ENCODE results near the gene ZSWIM4. TPM values are rescaled to one million over a fixed set of nuclear protein-coding genes. Genes with fewer than 3 reads are reported as not detected.
"Not testable (repeated sequence)": the region's sequence is repeated elsewhere in the genome, so short reads cannot be mapped to it uniquely, and the experiment has no call there.

The ZSWIM4 gene
- total and polyA plus RNA-seq, 4 experiments from 2014 or later = 0.33 to 6.6 (median 4.0) TPM

DNA sequence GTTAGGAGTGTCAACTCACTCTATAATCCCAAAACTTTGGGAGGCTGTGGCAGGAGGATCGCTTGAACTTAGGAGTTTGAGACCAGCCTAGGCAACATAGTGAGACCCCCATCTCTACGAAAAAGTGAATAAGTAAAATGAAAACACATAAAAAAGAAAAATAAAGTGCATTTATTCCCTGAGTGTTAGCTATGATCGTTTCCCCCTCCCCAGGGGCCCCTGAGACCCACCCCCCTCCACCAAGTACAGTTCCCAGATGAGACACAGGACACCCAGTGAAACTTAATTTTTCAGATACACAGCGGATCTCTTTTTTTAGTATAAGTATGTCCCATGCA is 53.1 kb downstream of the ZSWIM4 start:
- Histone ChIP-seq H3K27ac (ENCODE audit: low read depth, low read length) (peak overlapping the region; percentile 99), H3K4me1 (ENCODE audit: insufficient read depth, low read length) (peaks cover 64% of the 10 kb centered on the region)
- H3K4me3 Mint-ChIP-seq = peak overlapping the region in 6 of 8 donors; percentile 29 to 68 (median 40)

DNA sequence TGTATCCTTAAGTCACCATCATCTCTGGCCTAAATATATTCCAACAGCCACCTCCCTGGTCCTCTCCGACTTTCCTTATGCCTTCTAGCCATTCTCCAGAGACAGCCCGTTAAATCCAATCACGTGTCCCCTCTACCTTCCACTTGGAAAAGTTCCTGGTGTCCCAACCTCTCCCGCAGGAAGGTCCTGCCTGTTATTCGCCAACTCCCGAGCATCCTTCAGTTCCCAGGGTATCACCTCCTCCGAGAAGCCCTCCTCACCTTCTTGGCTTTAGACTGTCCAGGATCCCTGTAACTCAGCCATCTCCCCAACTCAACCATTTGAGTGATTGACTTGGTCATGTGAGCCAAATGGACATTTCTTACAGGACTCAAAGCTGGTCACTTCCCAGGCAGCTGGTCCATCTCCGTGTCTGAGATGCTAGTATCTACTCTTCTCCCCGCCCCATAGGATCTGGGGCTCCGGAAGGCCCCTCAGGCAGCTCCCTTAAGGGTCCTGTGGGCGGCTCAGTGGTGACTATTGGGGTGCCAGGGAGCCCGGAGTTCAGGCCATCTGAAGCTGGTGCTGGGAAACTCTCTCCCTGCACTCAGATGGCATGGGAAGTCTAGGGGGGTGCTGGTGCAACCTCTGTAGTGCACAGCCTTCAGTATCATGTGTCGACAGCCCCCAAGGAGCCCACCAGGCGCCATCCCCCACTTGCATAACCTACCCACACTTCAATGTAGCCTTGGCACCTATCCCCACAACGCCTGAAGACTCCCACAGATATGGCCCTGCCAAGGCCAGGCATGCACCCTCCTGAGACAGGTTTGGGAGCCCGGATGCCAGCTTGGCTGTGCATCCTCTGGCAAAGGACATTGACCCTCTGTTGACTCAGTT is 53.8 kb downstream of the ZSWIM4 start:
- H3K27me3 Mint-ChIP-seq = peaks cover 0 to 4% of the 10 kb centered on the region in 2 donors
- peaks cover 30 to 60% (median 43%) of the 10 kb centered on the region in 4 donors for H3K4me1 Mint-ChIP-seq
- no peaks in the 10 kb centered on the region for H3K9me3 ChIP-seq (ENCODE audit: control insufficient read depth in 1 of 2, low read length in 2 of 2)
- no peaks in the 10 kb centered on the region for H3K27me3 ChIP-seq (ENCODE audit: insufficient read depth, low read length)
- peak overlapping the region; percentile 38 for H3K27ac ChIP-seq (ENCODE audit: low read depth, low read length)
- ChIA-PET POLR2A (ENCODE audit: partially characterized antibody) (interaction anchor here (0.7 to 7.9 kb wide), 7 partner anchors 8 to 84 kb away, joined by 3 to 204 read pairs (median 7); partner anchors contain the start of genes C19orf53 and MRI1), CTCF (ENCODE audit: partially characterized antibody) (interaction anchor here (1.2 to 6.2 kb wide), 8 partner anchors 10 to 74 kb away, joined by 3 to 46 read pairs (median 8); partner anchors contain the start of gene C19orf53)
- DNase-seq = no peak
- peaks cover 57% of the 10 kb centered on the region for H3K4me1 ChIP-seq (ENCODE audit: insufficient read depth, low read length)
- peaks cover 0 to 5% (median 0%) of the 10 kb centered on the region in 8 donors for H3K9me3 Mint-ChIP-seq
- no peaks in the 10 kb centered on the region for H3K36me3 ChIP-seq (ENCODE audit: insufficient read depth, low read length)
- H3K36me3 Mint-ChIP-seq = peaks cover 0 to 10% of the 10 kb centered on the region in 2 donors
- peak overlapping the region; percentile 93 to 100 (median 98) for H3K27ac Mint-ChIP-seq
- intact Hi-C loops (cut with micrococcal nuclease) = loop anchor here (5.0 to 10.0 kb wide), 3 partner anchors 676 to 1057 kb away; partner anchors contain the start of genes IER2, JUNB, STX10 and TECR
- H3K4me3 ChIP-seq (ENCODE audit: low read length in 2 of 2) = no peak overlapping the region
- H3K4me3 Mint-ChIP-seq = peak overlapping the region; percentile 42 to 68 (median 57)

More for the DNA sequence above, 53.1 kb downstream of the ZSWIM4 start:
- ChIA-PET CTCF (ENCODE audit: partially characterized antibody) (interaction anchor here (1.2 to 3.5 kb wide), 7 partner anchors 10 to 73 kb away, joined by 3 to 22 read pairs (median 7); partner anchors contain the start of gene C19orf53), POLR2A (ENCODE audit: partially characterized antibody) (interaction anchor here (1.2 to 7.9 kb wide), 8 partner anchors 12 to 288 kb away, joined by 3 to 204 read pairs (median 27); partner anchors contain the start of genes ASF1B, MRI1 and ZSWIM4)
- Mint-ChIP-seq H3K27me3 (peaks cover 0 to 4% of the 10 kb centered on the region in 2 donors), H3K4me1 (peaks cover 32 to 68% (median 48%) of the 10 kb centered on the region in 4 donors), H3K36me3 (peaks cover 0 to 10% of the 10 kb centered on the region in 2 donors), H3K9me3 (peaks cover 0 to 5% (median 0%) of the 10 kb centered on the region in 8 donors), H3K27ac (peak overlapping the region; percentile 93 to 100 (median 98))
- Histone ChIP-seq H3K4me3 (ENCODE audit: low read length in 2 of 2) (no peak overlapping the region), H3K36me3 (ENCODE audit: insufficient read depth, low read length) (no peaks in the 10 kb centered on the region), H3K27me3 (ENCODE audit: insufficient read depth, low read length) (no peaks in the 10 kb centered on the region), H3K9me3 (ENCODE audit: control insufficient read depth in 1 of 2, low read length in 2 of 2) (no peaks in the 10 kb centered on the region)
- intact Hi-C loops (cut with micrococcal nuclease) = loop anchor here (5.0 to 10.0 kb wide), 3 partner anchors 676 to 1056 kb away; partner anchors contain the start of genes IER2, JUNB, STX10 and TECR
- peak in 1 of 5 donors; percentile 9 for DNase-seq

DNA sequence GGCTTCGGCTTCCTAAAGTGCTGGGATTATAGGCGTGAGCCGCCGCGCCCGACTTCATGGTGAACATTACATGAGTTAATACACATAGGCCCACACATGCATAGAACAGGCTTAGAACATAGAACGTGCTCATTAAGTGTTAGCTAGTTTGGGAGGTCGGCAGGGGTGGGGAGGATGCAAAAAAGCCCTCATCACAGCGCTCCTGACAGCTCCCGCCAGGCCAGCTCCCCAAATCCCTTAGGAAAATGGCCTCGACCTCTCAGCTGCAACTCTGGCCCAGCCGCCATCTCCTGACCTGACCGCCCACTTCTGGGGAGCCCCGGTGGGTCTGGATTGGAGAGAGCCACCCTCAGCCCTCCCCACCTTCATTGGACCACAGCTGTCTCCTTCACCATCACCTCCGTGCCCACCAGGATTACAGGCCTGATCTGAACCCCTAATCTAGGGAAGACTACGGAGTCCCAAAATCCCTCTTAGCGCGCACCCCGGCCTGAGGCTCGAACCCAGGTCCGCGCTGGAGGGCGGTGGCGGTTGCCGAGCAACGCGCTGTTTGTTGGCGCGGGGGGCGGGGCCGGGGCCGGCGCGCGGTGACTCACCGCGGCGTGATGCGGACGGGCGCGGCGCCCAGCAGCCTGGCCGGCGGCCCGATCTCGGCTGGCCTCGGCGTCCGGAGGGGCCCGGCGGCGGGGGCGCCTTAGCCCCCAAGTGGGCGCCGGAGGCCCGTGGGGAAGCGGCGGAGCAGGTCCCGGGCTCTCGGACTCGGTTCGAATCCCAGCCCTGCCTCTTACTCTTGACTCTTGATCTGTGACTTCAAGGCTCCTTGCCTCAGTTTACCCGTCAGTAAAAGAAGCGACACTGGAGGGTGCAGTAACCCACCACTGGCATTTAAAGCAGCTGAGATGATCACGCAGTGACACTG is 55.0 kb downstream of the ZSWIM4 start:
- H3K4me1 Mint-ChIP-seq = peaks cover 24 to 48% (median 33%) of the 10 kb centered on the region in 4 donors

GRCh38 chr19:13850910-13851733 is 55.9 kb downstream of the ZSWIM4 start:
- H3K36me3 Mint-ChIP-seq = peaks cover 0 to 10% of the 10 kb centered on the region in 2 donors
- peak overlapping the region; percentile 75 for H3K27ac ChIP-seq (ENCODE audit: low read depth, low read length)
- H3K27ac Mint-ChIP-seq = peak overlapping the region; percentile 97 to 100 (median 98)
- peak overlapping the region; percentile 81 to 90 (median 84) for H3K4me3 Mint-ChIP-seq
- ChIA-PET POLR2A (ENCODE audit: partially characterized antibody) (interaction anchor here (0.8 to 7.9 kb wide), 12 partner anchors 10 to 671 kb away, joined by 3 to 204 read pairs (median 5); partner anchors contain the start of genes C19orf53 and ZSWIM4), CTCF (ENCODE audit: partially characterized antibody) (interaction anchor here (1.2 to 6.2 kb wide), 4 partner anchors 10 to 76 kb away, joined by 3 to 46 read pairs (median 4); partner anchors contain the start of gene C19orf53)
- peaks cover 0 to 4% of the 10 kb centered on the region in 2 donors for H3K27me3 Mint-ChIP-seq
- H3K9me3 Mint-ChIP-seq = peaks cover 0 to 5% (median 0%) of the 10 kb centered on the region in 8 donors
- no peaks in the 10 kb centered on the region for H3K9me3 ChIP-seq (ENCODE audit: control insufficient read depth in 1 of 2, low read length in 2 of 2)
- H3K27me3 ChIP-seq (ENCODE audit: insufficient read depth, low read length) = no peaks in the 10 kb centered on the region
- H3K36me3 ChIP-seq (ENCODE audit: insufficient read depth, low read length) = no peaks in the 10 kb centered on the region
- peaks cover 19 to 39% (median 26%) of the 10 kb centered on the region in 4 donors for H3K4me1 Mint-ChIP-seq
- peak in 4 of 5 donors; percentile 38 to 86 (median 44) for DNase-seq
- no peak overlapping the region for H3K4me3 ChIP-seq (ENCODE audit: low read length in 2 of 2)
- peaks cover 38% of the 10 kb centered on the region for H3K4me1 ChIP-seq (ENCODE audit: insufficient read depth, low read length)
- intact Hi-C loops (cut with micrococcal nuclease) = no loop called here

More for the DNA sequence above, 55.0 kb downstream of the ZSWIM4 start:
- Mint-ChIP-seq H3K4me3 (peak overlapping the region; percentile 81 to 90 (median 84)), H3K27ac (peak overlapping the region; percentile 97 to 100 (median 98)), H3K27me3 (peaks cover 0 to 4% of the 10 kb centered on the region in 2 donors), H3K9me3 (peaks cover 0 to 5% (median 0%) of the 10 kb centered on the region in 8 donors), H3K36me3 (peaks cover 0 to 10% of the 10 kb centered on the region in 2 donors)
- peak; percentile 59 to 67 (median 65) for DNase-seq
- intact Hi-C loops (cut with micrococcal nuclease) = loop anchor here (5.0 to 10.0 kb wide), 3 partner anchors 675 to 1058 kb away; partner anchors contain the start of genes IER2, JUNB, STX10 and TECR
- Histone ChIP-seq H3K4me1 (ENCODE audit: insufficient read depth, low read length) (peaks cover 45% of the 10 kb centered on the region), H3K27me3 (ENCODE audit: insufficient read depth, low read length) (no peaks in the 10 kb centered on the region), H3K4me3 (ENCODE audit: low read length in 2 of 2) (peak overlapping the region in 1 of 2 donors; percentile 24), H3K27ac (ENCODE audit: low read depth, low read length) (peak overlapping the region; percentile 75), H3K9me3 (ENCODE audit: control insufficient read depth in 1 of 2, low read length in 2 of 2) (no peaks in the 10 kb centered on the region), H3K36me3 (ENCODE audit: insufficient read depth, low read length) (no peaks in the 10 kb centered on the region)
- CTCF ChIA-PET (ENCODE audit: partially characterized antibody) = interaction anchor here (1.2 to 6.2 kb wide), 6 partner anchors 9 to 75 kb away, joined by 3 to 46 read pairs (median 4); partner anchors contain the start of gene C19orf53
- POLR2A ChIA-PET (ENCODE audit: partially characterized antibody) = interaction anchor here (0.9 to 7.9 kb wide), 11 partner anchors 9 to 672 kb away, joined by 3 to 204 read pairs (median 5); partner anchors contain the start of genes C19orf53, RFX1 and ZSWIM4

- H3K36me3 ChIP-seq (ENCODE audit: insufficient read depth, low read length); H3K27me3 ChIP-seq (ENCODE audit: insufficient read depth, low read length); H3K27me3 Mint-ChIP-seq; intact Hi-C loops (cut with micrococcal nuclease); DNase-seq; H3K36me3 Mint-ChIP-seq; H3K4me3 ChIP-seq (ENCODE audit: low read length in 2 of 2); H3K27ac ChIP-seq (ENCODE audit: low read depth, low read length); H3K9me3 Mint-ChIP-seq; H3K9me3 ChIP-seq (ENCODE audit: control insufficient read depth in 1 of 2, low read length in 2 of 2); H3K4me3 Mint-ChIP-seq: not testable (repeated sequence)
- POLR2A ChIA-PET (ENCODE audit: partially characterized antibody) = interaction anchor here (0.8 to 7.9 kb wide), 9 partner anchors 10 to 670 kb away, joined by 3 to 204 read pairs (median 6); partner anchors contain the start of gene C19orf53
- CTCF ChIA-PET (ENCODE audit: partially characterized antibody) = interaction anchor here (0.7 to 6.2 kb wide), 5 partner anchors 10 to 69 kb away, joined by 3 to 46 read pairs (median 6); no protein-coding TSS in a partner anchor
- Mint-ChIP-seq H3K27ac (peak overlapping the region in 6 of 7 donors; percentile 42 to 100 (median 67)), H3K4me1 (peaks cover 13 to 33% (median 20%) of the 10 kb centered on the region in 4 donors)
- peaks cover 32% of the 10 kb centered on the region for H3K4me1 ChIP-seq (ENCODE audit: insufficient read depth, low read length)
These were observed 56.5 kb downstream of the ZSWIM4 start for GRCh38 chr19:13851734-13852114.

Measured in CD4-positive, alpha-beta memory T cell (primary cell).